Tongue (tissue), 2 donors: Measurements from ENCODE around the gene TRAPPC12. TPM values are rescaled to one million over a fixed set of nuclear protein-coding genes. Genes with fewer than 3 reads are reported as not detected.
A peak's percentile ranks its signal among the peaks of the same experiment; 100 is the strongest.
"Not testable (repeated sequence)": the region's sequence is repeated elsewhere in the genome, so short reads cannot be mapped to it uniquely, and the experiment has no call there.

Source experiments
- DNase-seq: peaks from one replicate; pipeline ENCODE4 v3.0.0-alpha.2; 2015
- total RNA-seq: library from RNA; depleted of rRNA; stranded (reverse); fragments of >200 nt; gene quantifications from one replicate; pipeline ENCODE4 v1.2.3, GENCODE V29; 2014

TRAPPC12 gene
- total RNA-seq, 1 donor from 2014 or later, result 75.5 TPM

DNA sequence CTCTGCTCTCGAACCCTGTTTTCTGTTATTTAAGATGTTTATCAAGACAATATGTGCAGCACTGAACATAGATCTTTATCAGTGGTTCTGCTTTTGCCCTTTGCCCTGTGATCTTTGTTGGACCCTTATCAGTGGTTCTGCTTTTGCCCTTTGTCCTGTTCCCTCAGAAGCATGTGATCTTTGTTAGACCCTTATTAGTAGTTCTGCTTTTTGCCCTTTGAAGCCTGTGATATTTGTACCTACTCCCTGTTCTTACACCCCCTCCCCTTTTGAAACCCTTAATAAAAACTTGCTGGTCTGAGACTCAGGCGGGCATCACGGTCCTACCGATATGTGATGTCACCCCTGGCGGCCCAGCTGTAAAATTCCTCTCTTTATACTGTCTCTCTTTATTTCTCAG lies 135.9 kb downstream of the TRAPPC12 start:
- DNase-seq, result not testable (repeated sequence)

GRCh38 chr2:3516831-3517230 lies 137.3 kb downstream of the TRAPPC12 start:
- DNase-seq, result no peak

- no peak for DNase-seq
Measured at GRCh38 chr2:3517948-3518495, 138.5 kb downstream of the TRAPPC12 start.

DNA sequence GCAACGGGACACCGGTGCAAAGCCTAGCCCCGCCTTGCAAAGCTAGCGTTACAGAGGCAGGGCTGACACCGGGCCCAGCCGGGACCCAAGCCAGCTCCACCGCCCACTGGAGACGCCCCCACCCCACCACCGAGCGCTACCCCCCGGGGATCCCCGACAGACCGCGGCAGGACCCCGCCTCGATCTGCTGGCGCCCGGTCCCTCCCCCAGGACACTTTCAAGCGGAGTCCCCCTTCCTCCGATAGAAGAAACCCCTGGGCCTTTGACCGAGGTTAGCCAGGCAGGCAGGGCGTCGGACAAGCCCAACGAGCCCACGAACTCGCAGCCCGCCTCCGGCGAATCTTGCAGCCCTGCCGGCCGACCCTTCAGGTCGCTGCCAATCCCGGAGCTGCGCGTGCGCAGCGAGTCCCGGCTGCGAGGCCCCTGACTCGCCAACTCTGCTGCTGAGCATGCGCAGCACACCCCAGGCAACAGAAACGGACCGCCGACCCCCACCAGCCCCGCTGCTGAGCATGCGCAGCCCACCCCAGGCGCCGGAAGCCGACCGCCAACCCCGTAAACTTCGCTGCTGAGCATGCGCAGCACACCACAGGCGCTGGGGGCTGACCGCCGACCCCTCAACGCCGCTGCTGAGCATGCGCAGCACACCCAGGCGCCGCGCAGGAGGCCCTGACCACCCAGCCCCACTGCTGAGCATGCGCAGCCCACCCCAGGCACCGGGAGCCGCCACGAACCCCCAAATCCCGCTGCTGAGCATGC lies 139.2 kb downstream of the TRAPPC12 start:
- DNase-seq, result peak; percentile 100

DNA sequence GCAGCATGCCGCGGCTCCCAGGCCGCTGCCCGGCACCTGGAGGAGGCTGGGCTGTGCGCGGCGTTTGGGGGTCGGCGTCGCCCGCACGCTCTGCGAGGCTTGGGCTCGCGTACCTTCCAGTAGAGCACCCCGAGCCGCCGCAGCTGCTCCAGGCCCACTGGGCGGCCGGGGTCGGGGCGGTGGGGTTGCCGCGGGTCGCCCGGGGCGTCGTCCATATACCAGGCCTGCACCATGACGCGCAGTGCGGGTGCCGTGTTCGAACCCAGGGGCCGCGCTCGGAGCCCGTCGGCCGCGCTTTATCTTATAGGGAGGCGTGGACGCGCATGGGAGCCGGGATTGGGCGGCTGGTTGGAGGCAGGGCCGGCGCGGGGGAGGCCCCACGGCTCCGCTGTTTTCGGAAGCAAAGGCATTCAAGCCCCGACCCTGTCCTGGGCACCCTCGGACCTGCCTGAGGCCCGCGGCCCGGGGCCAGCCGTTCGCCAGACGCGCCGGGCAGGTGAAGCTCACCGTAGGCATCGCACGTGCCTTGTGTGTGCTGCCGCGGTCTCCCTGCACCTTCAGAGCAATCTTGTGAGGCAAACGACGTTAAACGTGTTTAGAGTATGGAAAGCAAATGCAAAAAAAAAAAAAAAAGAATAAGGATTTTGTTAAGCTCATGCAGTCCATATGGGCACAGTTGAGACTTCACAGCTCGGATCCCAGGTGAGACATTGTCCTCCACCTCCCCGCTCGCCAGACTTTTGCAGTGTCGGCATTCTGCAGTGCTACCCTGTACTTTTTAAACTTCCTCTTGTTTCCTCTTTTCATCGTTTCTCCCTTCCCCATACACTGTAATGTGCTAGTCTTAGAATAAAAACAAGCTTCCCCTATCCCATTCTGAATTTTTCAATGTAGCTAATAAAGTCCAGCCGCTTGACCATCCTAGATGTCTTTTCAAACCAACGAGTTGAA lies 140.0 kb downstream of the TRAPPC12 start, which contains the start of gene ADI1:
TSS of gene ADI1 (minus strand) at position 277 of the 951 bp plus-strand sequence. CDS start at position 233, 44 bp downstream.
- DNase-seq, result peak; percentile 90

GRCh38 chr2:3520591-3520990 lies 141.1 kb downstream of the TRAPPC12 start:
- DNase-seq, result no peak

GRCh38 chr2:3522961-3523421 lies 143.5 kb downstream of the TRAPPC12 start:
- no peak for DNase-seq

DNA sequence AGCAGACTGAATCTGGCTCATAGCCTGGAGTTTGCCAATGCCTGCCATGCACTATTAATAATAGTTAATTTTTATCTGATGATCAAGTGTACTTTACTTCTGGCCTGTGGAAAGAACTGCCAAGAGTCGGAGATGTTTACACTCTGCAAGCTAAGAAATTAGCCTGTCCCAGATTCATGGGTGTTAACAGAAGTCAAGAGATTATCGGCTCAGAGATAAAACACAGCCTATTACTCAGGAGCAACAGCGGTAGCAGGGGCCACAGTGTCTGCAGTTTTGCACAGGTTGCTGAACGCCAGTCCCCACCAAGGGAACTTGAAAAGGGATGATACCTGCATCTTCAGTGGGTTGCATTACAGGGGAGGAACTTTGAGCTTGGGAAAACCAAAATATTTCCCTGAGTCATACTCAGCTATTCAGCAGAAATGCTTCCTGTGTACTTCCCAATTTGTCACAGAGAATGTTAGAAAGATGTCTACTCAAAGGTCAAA lies 144.1 kb downstream of the TRAPPC12 start:
- no peak for DNase-seq

GRCh38 chr2:3526871-3527270 lies 147.4 kb downstream of the TRAPPC12 start:
- no peak for DNase-seq

GRCh38 chr2:3527886-3528785 lies 148.6 kb downstream of the TRAPPC12 start:
- DNase-seq, result no peak

Other genes starting within 250 kb of the TRAPPC12 start
- 28.9 TPM for gene EIPR1, start 1.9 kb upstream of the TRAPPC12 start, total RNA-seq
- 33.2 TPM for gene ADI1, start 139.8 kb downstream of the TRAPPC12 start, total RNA-seq
- gene RNASEH1, start 178.6 kb downstream of the TRAPPC12 start, total RNA-seq, result 22.2 TPM
- gene RPS7, start 195.6 kb downstream of the TRAPPC12 start, total RNA-seq, result 1,588 TPM
- 0.92 TPM for gene COLEC11, start 215.4 kb downstream of the TRAPPC12 start, total RNA-seq